ENCODE measurements around the gene CAMK2N2.

The CAMK2N2 gene

GRCh38 chr3:184242297-184242685 lies 19.1 kb downstream of the CAMK2N2 start:
- no peak overlapping the region for H3K4me3 ChIP-seq (ENCODE audit: low read depth, low read length)
- TF ChIP-seq CTCF (IDR thresholded peaks at IDR 0.05; ENCODE audit: insufficient read depth, low read length, missing control alignments), result no peak
- ChIA-PET CTCF (interaction anchor here (0.7 to 5.3 kb wide), 12 partner anchors 12 to 349 kb away, joined by 3 to 22 read pairs (median 3); no protein-coding TSS in a partner anchor), POLR2A (interaction anchor here (0.6 to 1.0 kb wide), 2 partner anchors 53 to 62 kb away, joined by 3 read pairs; no protein-coding TSS in a partner anchor)
- DNase-seq (ENCODE audit: low read depth, low spot score), result no peak

GRCh38 chr3:184241447-184242296 lies 19.7 kb downstream of the CAMK2N2 start:
- CTCF ChIA-PET, result interaction anchor here (0.7 to 6.0 kb wide), 16 partner anchors 9 to 346 kb away, joined by 3 to 51 read pairs (median 4); partner anchors contain the start of gene VWA5B2
- H3K4me3 ChIP-seq (ENCODE audit: low read depth, low read length), result no peak overlapping the region
- DNase-seq (ENCODE audit: low read depth, low spot score), result no peak
- TF ChIP-seq CTCF (IDR thresholded peaks at IDR 0.05; ENCODE audit: insufficient read depth, low read length, missing control alignments), result peak; percentile 56
- POLR2A ChIA-PET, result interaction anchor here (0.6 to 1.0 kb wide), 2 partner anchors 53 to 61 kb away, joined by 3 read pairs; no protein-coding TSS in a partner anchor

GRCh38 chr3:184241141-184241446 lies 20.3 kb downstream of the CAMK2N2 start:
- CTCF ChIA-PET, result interaction anchor here (1.0 to 6.0 kb wide), 11 partner anchors 9 to 346 kb away, joined by 3 to 51 read pairs (median 6); partner anchors contain the start of genes EEF1AKMT4 and VWA5B2
- H3K4me3 ChIP-seq (ENCODE audit: low read depth, low read length), result no peak overlapping the region
- no peak for DNase-seq (ENCODE audit: low read depth, low spot score)
- POLR2A ChIA-PET, result interaction anchor here (0.6 kb wide), 1 partner anchor 57 kb away, joined by 3 read pairs; no protein-coding TSS in a partner anchor
- no peak for TF ChIP-seq CTCF (IDR thresholded peaks at IDR 0.05; ENCODE audit: insufficient read depth, low read length, missing control alignments)

GRCh38 chr3:184240384-184241140 lies 20.8 kb downstream of the CAMK2N2 start:
- no peak for DNase-seq (ENCODE audit: low read depth, low spot score)
- no peak for TF ChIP-seq CTCF (IDR thresholded peaks at IDR 0.05; ENCODE audit: insufficient read depth, low read length, missing control alignments)
- ChIA-PET CTCF (interaction anchor here (1.0 to 6.0 kb wide), 10 partner anchors 8 to 345 kb away, joined by 3 to 51 read pairs (median 6); partner anchors contain the start of genes EEF1AKMT4 and VWA5B2), POLR2A (interaction anchor here (0.6 kb wide), 3 partner anchors 11 to 57 kb away, joined by 3 to 4 read pairs (median 3); no protein-coding TSS in a partner anchor)
- H3K4me3 ChIP-seq (ENCODE audit: low read depth, low read length), result no peak overlapping the region

- H3K4me3 ChIP-seq (ENCODE audit: low read depth, low read length), result no peak overlapping the region
- CTCF ChIA-PET, result interaction anchor here (1.3 to 6.0 kb wide), 7 partner anchors 10 to 344 kb away, joined by 4 to 51 read pairs (median 12); partner anchors contain the start of genes EEF1AKMT4 and VWA5B2
- TF ChIP-seq CTCF (IDR thresholded peaks at IDR 0.05; ENCODE audit: insufficient read depth, low read length, missing control alignments), result no peak
- POLR2A ChIA-PET, result interaction anchor here (0.6 kb wide), 2 partner anchors 11 to 23 kb away, joined by 3 to 4 read pairs; no protein-coding TSS in a partner anchor
- no peak for DNase-seq (ENCODE audit: low read depth, low spot score)
Observed at GRCh38 chr3:184239708-184240107, 21.6 kb downstream of the CAMK2N2 start.
